ENCODE results near the gene KCTD16. TPM values are rescaled to one million over a fixed set of nuclear protein-coding genes. Genes with fewer than 3 reads are reported as not detected.

KCTD16 gene
- total and polyA plus RNA-seq, 2 donors (not counting 1 experiment from before 2014, with no cell fraction given) = not detected

DNA sequence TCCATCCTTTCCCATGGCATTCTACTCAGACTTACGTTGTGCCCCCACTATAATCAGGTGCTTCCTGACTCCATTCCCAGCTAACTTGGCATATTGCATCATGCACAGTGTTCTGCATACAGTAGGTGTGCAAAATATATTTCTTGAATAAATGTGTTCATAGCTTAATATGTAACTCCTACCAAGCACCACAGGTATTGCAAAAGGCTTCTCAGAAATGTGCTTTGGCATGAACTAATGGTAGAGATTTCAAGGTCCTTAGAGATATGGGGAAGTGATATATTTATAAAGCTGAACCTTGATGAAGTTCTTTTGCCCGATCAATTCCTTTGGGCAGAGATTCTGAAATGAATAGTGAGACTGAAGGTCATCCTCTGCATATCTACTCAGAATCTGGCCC, 220.4 kb downstream of the KCTD16 start:
- Histone ChIP-seq H3K27ac (ENCODE audit: low read length in 2 of 2) (no peak overlapping the region), H3K4me1 (ENCODE audit: control insufficient read depth in 2 of 2, insufficient read depth in 2 of 2, low read length in 2 of 2) (no peaks in the 10 kb centered on the region), H3K9me3 (ENCODE audit: control extremely low read depth in 1 of 3, control insufficient read depth in 2 of 3, insufficient read depth in 1 of 3, low read length in 2 of 3) (no peaks in the 10 kb centered on the region), H3K4me2 (replicated peaks; ENCODE audit: low read depth, low read length, poor library complexity, severe bottlenecking) (no peak overlapping the region), H3K27me3 (replicated peaks in 1 of 4; ENCODE audit: control extremely low read depth in 1 of 4, control insufficient read depth in 3 of 4, insufficient read depth in 4 of 4, low read length in 3 of 4) (no peaks in the 10 kb centered on the region), H3K36me3 (replicated peaks in 1 of 2; ENCODE audit: control extremely low read depth in 1 of 2, control insufficient read depth in 1 of 2, extremely low read depth in 1 of 2, insufficient read depth in 2 of 2, low read length in 1 of 2) (no peaks in the 10 kb centered on the region), H4K20me1 (ENCODE audit: control insufficient read depth, insufficient read depth, low read length, poor library complexity, severe bottlenecking) (no peaks in the 10 kb centered on the region), H2AFZ (ENCODE audit: insufficient read depth, low read depth, low read length, poor library complexity, severe bottlenecking) (no peak overlapping the region), H3K9ac (ENCODE audit: low read length) (no peak overlapping the region), H3K79me2 (ENCODE audit: control insufficient read depth, insufficient read depth, low read length) (no peaks in the 10 kb centered on the region), H3K4me3 (ENCODE audit: control extremely low read depth in 1 of 5, extremely low read depth in 1 of 5, insufficient read depth in 1 of 5, low read depth in 2 of 5, low read length in 4 of 5) (no peak overlapping the region)
- intact Hi-C loops (cut with micrococcal nuclease) = no loop called here
- Mint-ChIP-seq H3K27ac (no peak overlapping the region), H3K4me1 (no peaks in the 10 kb centered on the region), H3K9me3 (ENCODE audit: insufficient read depth) (peaks cover 3% of the 10 kb centered on the region), H3K4me3 (no peak overlapping the region), H3K27me3 (no peaks in the 10 kb centered on the region)
- DNase-seq (no peak), ATAC-seq (ENCODE audit: low read depth) (no peak)
- WGBS (ENCODE audit: insufficient coverage) = 80% methylated on average over 1 of the region's 2 CpGs
- ChIA-PET CTCF (no interaction called here), POLR2A (no interaction called here)
- TF ChIP-seq, protein P1, sequence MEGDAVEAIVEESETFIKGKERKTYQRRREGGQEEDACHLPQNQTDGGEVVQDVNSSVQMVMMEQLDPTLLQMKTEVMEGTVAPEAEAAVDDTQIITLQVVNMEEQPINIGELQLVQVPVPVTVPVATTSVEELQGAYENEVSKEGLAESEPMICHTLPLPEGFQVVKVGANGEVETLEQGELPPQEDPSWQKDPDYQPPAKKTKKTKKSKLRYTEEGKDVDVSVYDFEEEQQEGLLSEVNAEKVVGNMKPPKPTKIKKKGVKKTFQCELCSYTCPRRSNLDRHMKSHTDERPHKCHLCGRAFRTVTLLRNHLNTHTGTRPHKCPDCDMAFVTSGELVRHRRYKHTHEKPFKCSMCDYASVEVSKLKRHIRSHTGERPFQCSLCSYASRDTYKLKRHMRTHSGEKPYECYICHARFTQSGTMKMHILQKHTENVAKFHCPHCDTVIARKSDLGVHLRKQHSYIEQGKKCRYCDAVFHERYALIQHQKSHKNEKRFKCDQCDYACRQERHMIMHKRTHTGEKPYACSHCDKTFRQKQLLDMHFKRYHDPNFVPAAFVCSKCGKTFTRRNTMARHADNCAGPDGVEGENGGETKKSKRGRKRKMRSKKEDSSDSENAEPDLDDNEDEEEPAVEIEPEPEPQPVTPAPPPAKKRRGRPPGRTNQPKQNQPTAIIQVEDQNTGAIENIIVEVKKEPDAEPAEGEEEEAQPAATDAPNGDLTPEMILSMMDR (IDR thresholded peaks at IDR 0.05) = no peak

DNA sequence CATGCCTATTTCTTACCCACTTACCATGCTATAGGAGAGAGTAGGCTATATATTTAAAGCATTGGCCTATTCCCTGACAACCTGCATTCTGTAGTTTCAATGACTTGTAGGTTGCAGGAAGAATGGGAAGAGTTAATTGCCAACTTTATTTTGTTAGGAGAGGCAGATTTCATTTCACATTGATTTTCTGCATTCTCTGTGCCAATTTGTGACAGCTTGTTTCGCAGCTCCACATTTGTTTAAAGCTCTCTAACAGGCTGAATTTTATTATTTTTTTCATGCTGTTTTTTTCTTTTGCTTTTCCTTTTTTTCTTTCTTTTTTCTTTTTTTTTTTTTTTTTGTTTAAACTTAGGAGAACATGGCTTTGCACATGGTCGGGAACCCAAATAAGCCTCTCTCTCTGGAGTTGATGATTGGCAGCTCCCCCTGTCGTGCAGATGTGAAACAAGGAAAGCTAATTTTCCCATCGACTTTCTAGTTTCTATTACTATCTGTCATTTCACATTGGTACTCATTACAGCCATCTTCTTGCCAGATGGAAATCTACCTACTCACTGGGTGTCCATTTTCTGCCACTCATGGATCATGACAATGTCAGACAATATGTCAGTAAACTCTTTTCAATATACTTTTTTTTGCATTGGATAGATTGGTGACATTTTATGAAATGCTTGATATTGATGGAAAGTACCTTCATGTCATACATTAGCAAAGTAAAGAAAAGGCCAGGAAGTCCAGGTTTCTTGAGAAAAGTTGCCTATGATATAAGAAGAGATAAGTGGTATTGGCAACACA, 223.2 kb downstream of the KCTD16 start:
- Mint-ChIP-seq H3K9me3 (ENCODE audit: insufficient read depth) (peaks cover 3% of the 10 kb centered on the region), H3K27ac (no peak overlapping the region), H3K4me3 (no peak overlapping the region), H3K27me3 (no peaks in the 10 kb centered on the region), H3K4me1 (no peaks in the 10 kb centered on the region)
- CTCF ChIA-PET = no interaction called here
- Histone ChIP-seq H3K36me3 (replicated peaks in 1 of 2; ENCODE audit: control extremely low read depth in 1 of 2, control insufficient read depth in 1 of 2, extremely low read depth in 1 of 2, insufficient read depth in 2 of 2, low read length in 1 of 2) (no peaks in the 10 kb centered on the region), H4K20me1 (ENCODE audit: control insufficient read depth, insufficient read depth, low read length, poor library complexity, severe bottlenecking) (no peaks in the 10 kb centered on the region), H3K9ac (ENCODE audit: low read length) (no peak overlapping the region), H3K79me2 (ENCODE audit: control insufficient read depth, insufficient read depth, low read length) (no peaks in the 10 kb centered on the region), H2AFZ (ENCODE audit: insufficient read depth, low read depth, low read length, poor library complexity, severe bottlenecking) (no peak overlapping the region), H3K9me3 (ENCODE audit: control extremely low read depth in 1 of 3, control insufficient read depth in 2 of 3, insufficient read depth in 1 of 3, low read length in 2 of 3) (no peaks in the 10 kb centered on the region), H3K4me1 (ENCODE audit: control insufficient read depth in 2 of 2, insufficient read depth in 2 of 2, low read length in 2 of 2) (no peaks in the 10 kb centered on the region), H3K27ac (ENCODE audit: low read length in 2 of 2) (no peak overlapping the region), H3K27me3 (replicated peaks in 1 of 4; ENCODE audit: control extremely low read depth in 1 of 4, control insufficient read depth in 3 of 4, insufficient read depth in 4 of 4, low read length in 3 of 4) (no peaks in the 10 kb centered on the region), H3K4me3 (ENCODE audit: control extremely low read depth in 1 of 5, extremely low read depth in 1 of 5, insufficient read depth in 1 of 5, low read depth in 2 of 5, low read length in 4 of 5) (no peak overlapping the region), H3K4me2 (replicated peaks; ENCODE audit: low read depth, low read length, poor library complexity, severe bottlenecking) (no peak overlapping the region)
- ATAC-seq (ENCODE audit: low read depth) (no peak), DNase-seq (no peak)
- POLR2A ChIA-PET = no interaction called here
- 68% methylated on average over 2 of the region's 4 CpGs for WGBS (ENCODE audit: insufficient coverage)
- TF ChIP-seq, protein P1 (IDR thresholded peaks at IDR 0.05) = no peak
- TF ChIP-seq EZH2 (IDR thresholded peaks at IDR 0.05; ENCODE audit: borderline replicate concordance, insufficient read depth, low read depth, low read length, poor library complexity, severe bottlenecking) = no peak
- intact Hi-C loops (cut with micrococcal nuclease) = no loop called here
